SU-DHL-6 (cell line): ENCODE results near the gene SZRD1.

Source experiments
- EZH2phosphoT487 ChIP-seq: fragments of 200-600 bp; sonication (generic), shearing (Covaris generic); conservative IDR thresholded peaks from 2 replicates; pipeline ENCODE4 v1.6.1; 2018; ENCODE audit warnings: mild to moderate bottlenecking, antibody characterized with exemption, low read length, moderate library complexity, mixed read lengths
- TF ChIP-seq, protein P1 (sequence below): fragments of 200-600 bp; sonication (generic); IDR thresholded peaks from one replicate; pipeline ENCODE4 v1.5.1; 2017; ENCODE audit warnings: antibody characterized with exemption, mild to moderate bottlenecking, low read length, moderate library complexity; ENCODE audit not compliant: insufficient read depth, poor library complexity, severe bottlenecking

DNA sequence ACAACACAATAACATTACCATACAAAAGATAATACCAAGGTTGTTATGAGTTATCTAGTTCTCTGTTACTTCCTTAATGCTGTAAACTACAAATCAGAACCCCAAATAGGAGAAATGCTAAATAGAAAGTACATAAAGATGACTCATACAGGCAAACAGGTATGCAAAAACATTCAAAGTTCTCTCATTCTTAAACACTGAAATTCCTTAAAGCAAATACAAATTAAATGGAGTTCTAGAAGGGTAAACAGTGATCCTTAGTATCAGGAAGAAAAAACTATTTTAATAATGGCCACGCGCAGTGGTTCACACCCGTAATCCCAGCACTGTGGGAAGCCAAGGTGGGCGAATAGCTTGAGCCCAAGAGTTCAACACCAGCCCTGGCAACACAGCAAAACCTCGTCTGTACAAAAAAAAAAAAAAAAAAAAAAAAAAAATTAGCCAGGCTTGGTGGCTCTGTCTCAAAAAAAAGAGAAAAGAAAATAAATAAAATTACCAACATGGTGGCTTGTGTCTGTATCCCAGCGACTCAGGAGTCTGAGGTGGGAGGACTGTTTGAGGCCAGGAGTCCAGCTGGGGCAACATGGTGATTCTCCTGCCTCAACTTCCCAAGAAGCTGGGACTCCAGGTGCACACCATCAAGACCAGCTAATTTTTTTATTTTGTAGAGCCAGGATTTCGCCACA lies 32.2 kb upstream of the SZRD1 start:
- TF ChIP-seq, protein P1, sequence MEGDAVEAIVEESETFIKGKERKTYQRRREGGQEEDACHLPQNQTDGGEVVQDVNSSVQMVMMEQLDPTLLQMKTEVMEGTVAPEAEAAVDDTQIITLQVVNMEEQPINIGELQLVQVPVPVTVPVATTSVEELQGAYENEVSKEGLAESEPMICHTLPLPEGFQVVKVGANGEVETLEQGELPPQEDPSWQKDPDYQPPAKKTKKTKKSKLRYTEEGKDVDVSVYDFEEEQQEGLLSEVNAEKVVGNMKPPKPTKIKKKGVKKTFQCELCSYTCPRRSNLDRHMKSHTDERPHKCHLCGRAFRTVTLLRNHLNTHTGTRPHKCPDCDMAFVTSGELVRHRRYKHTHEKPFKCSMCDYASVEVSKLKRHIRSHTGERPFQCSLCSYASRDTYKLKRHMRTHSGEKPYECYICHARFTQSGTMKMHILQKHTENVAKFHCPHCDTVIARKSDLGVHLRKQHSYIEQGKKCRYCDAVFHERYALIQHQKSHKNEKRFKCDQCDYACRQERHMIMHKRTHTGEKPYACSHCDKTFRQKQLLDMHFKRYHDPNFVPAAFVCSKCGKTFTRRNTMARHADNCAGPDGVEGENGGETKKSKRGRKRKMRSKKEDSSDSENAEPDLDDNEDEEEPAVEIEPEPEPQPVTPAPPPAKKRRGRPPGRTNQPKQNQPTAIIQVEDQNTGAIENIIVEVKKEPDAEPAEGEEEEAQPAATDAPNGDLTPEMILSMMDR, result no peak
- no peak for TF ChIP-seq EZH2phosphoT487
